ENCODE results near the gene ARHGEF35.
"Not testable (repeated sequence)": the region's sequence is repeated elsewhere in the genome, so short reads cannot be mapped to it uniquely, and the experiment has no call there.

DNA sequence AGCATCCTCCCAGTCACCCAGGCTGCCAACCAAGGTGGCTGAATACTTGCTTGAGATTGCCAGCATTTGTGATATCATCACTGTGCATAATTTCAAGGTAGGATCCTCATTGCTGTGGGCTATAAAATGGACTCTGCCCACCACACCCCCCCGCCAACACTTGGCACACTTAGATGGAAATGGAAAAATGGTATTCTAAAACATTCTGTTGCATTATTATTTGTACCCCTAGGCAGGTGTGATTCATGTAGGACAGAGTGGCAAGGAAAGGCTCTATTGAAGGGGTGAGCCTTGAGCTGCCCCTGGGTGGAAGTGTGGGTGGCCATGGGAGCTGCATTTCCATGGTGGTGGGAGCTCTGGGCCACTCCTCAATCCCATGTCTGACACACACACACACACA, 22.9 kb upstream of the ARHGEF35 start:
- not testable (repeated sequence) for TF ChIP-seq EP300 (IDR thresholded peaks at IDR 0.05; ENCODE audit: borderline replicate concordance in 1 of 2, low read depth in 1 of 2, low read length in 1 of 2); GATA2 (CRISPR knock-in tag; IDR thresholded peaks at IDR 0.05); SIN3A (IDR thresholded peaks at IDR 0.05; ENCODE audit: borderline replicate concordance, low read depth, low read length); EZH2phosphoT487 (IDR thresholded peaks at IDR 0.05; ENCODE audit: borderline replicate concordance, low read depth); CTCF (IDR thresholded peaks at IDR 0.05); POLR2AphosphoS5 (IDR thresholded peaks at IDR 0.05; ENCODE audit: low read depth, low read length); TEAD4 (IDR thresholded peaks at IDR 0.05; ENCODE audit: borderline replicate concordance, insufficient read depth)
